SK-N-SH (cell line): Measurements from ENCODE around the gene SCARB1.

ENCODE experiments used
- CTCF ChIP-seq: fragments of 200-600 bp; sonication (generic); IDR thresholded peaks from 2 replicates; pipeline ENCODE4 v1.6.1; 2017; ENCODE audit warnings: antibody characterized with exemption, mild to moderate bottlenecking, moderate library complexity
- EP300 ChIP-seq, 2 experiments: IDR thresholded peaks; 2 replicates each; pipeline versions ENCODE4 v1.4.0 to v1.6.1; 2012; ENCODE audit warnings: borderline replicate concordance in 1 of 2, low read depth in 1 of 2, low read length in 1 of 2
- FOSL2 ChIP-seq: IDR thresholded peaks from 2 replicates; pipeline ENCODE4 v1.4.0; 2012; ENCODE audit warnings: low read depth, mild to moderate bottlenecking, moderate library complexity, borderline replicate concordance
- RFX5 ChIP-seq: IDR thresholded peaks from 2 replicates; pipeline ENCODE4 v1.6.1; 2012; ENCODE audit warnings: mild to moderate bottlenecking, improper control_type of control experiment, low read length
- RXRA ChIP-seq: IDR thresholded peaks from 2 replicates; pipeline ENCODE4 v1.4.0; 2012; ENCODE audit warnings: low read depth, mild to moderate bottlenecking, borderline replicate concordance

GRCh38 chr12:124745465-124745890 is 118.2 kb downstream of the SCARB1 start:
- TF ChIP-seq CTCF: no peak
- no peak for TF ChIP-seq RXRA
- no peak for TF ChIP-seq FOSL2
- TF ChIP-seq EP300 (IDR thresholded peaks at IDR 0.05; ENCODE audit: borderline replicate concordance in 1 of 2, low read depth in 1 of 2, low read length in 1 of 2): no peak
- TF ChIP-seq RFX5: no peak
